ENCODE results near the gene RNF5.
A peak's percentile ranks its signal among the peaks of the same experiment; 100 is the strongest.
"Not testable (repeated sequence)": the region's sequence is repeated elsewhere in the genome, so short reads cannot be mapped to it uniquely, and the experiment has no call there.

Gene RNF5

GRCh38 chr6:32190054-32190851, 12.0 kb downstream of the RNF5 start, which contains the start of gene PBX2:
PBX2 (minus strand) TSS chr6:32190202; CDS start chr6:32189915, 287 bp downstream.
- peak; percentile 92 for DNase-seq

DNA sequence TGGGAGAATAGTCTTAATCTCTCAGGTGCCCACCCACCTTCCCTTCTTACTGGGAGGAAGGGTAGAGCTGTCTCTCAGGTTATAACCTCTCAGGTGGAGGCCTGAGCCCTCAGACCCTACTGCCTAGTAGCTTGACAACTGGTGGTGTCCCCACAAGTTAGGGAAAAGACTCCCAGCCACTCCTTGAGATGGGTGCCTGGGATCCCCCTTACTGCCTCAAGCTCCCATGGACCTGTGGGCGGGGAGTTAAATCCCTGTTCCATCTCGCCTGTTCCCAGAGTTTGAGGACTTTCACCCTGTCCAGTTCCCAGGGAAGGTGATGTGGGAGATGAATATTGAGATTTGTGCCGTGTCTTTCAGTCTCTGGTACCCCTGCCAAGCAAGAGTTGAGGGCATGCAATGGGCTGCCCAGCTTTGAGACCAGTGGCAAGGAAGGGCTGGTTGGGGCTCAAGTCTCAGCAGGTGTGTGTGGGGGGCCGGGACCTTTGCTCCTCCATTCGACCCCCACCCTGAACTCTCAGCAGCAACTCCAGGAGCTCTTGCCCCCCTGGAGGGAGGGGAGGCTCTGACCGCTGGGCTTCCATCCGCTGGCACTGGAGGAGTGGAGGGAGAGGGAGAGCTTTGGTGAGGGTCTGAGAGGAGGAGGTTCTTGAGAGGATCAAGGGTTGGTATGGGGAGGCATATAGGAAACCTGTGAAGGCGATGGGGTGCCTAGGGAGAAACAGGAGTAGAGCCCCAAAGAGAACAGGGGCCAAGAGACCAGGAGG, 12.9 kb downstream of the RNF5 start:
- DNase-seq = no peak

- DNase-seq = no peak
Observed at GRCh38 chr6:32191696-32192607, 13.7 kb downstream of the RNF5 start.

DNA sequence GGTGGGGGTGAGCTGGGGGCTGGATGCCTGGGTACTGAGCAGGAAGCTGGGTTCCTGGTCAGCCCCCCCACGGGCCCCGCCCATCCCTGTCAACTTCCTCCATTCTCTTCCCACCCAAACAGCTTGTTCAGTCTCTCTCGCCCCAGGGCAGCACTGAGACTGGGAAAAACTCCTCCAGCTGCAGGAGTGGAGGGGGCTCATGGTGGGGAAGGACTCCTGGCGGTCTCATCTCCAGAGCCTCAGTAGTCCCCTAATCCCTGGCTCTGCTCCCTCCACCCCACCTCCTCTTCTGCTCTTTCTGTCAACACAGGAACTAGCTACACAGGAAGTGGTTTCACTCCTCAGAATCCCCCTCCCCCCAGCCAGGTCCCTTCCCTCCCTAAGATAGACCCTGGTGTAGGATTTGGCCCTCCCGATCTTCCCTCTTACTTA, 14.4 kb downstream of the RNF5 start, which contains the start of gene GPSM3:
GPSM3 (minus strand) TSS at position 36 of the 432 bp plus-strand sequence. CDS start 130 bp downstream, outside the sequence.
- peak; percentile 75 for DNase-seq

- DNase-seq = not testable (repeated sequence)
Observed at GRCh38 chr6:32193096-32193495, 14.9 kb downstream of the RNF5 start.

DNA sequence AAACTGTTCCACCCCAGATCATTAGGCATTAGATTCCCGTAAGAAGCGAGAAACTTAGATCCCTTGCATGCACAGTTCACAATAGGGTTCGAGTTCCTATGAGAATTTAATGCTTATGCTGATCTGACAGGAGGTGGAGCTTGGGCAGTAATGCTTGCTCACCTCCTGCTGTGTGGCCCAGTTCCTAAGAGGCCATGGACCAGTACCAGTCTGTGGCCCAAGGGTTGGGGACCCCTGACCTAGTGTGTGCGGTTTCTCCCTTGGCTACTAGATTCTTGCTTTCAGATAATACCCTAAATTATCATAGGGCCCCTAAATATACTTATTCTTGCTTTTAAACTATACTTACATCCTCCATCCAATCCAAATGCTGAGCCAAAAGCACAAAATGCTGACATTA, 16.2 kb downstream of the RNF5 start:
- DNase-seq = no peak

DNA sequence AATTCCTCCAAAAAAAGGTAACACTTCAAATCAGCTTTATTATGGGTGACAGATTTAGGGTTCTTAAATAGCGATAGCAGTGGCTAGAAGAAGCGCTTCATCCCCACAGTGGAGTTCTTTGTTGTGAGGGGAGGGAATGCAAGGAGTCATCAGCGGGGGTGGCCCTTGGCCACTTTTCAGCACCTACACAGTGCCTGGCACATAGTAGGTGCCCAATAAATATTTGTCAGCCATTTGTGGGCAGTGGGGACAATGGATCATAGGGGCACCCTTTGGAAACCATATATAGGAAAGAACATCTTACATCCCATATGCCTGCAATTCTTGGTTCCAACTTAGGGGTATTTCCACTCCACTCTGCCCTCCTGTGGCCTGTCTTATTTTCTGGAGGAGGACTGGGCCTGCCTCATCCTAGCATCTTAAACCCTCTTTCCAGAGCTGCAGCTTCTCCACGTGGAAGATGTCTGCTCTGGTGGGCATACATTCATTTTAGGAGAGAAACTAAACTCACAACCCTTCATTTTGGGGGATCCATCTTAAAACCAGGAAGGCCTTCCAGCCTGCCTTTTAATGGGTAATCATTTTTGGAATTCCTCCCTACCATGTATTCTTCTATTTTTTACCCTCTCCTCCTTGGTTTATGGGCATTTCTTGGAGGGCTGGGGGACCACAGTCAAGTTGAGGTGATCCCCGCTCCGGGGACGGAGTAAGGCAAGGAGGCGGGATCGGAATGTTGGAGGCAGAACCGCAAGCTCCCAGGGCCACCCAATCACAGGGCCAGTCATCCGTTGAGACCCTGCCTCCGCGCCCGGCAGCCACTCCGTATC, 16.8 kb downstream of the RNF5 start:
- peak; percentile 65 for DNase-seq

- peak; percentile 100 for DNase-seq
Observed at GRCh38 chr6:32195652-32195901, 17.4 kb downstream of the RNF5 start.

DNA sequence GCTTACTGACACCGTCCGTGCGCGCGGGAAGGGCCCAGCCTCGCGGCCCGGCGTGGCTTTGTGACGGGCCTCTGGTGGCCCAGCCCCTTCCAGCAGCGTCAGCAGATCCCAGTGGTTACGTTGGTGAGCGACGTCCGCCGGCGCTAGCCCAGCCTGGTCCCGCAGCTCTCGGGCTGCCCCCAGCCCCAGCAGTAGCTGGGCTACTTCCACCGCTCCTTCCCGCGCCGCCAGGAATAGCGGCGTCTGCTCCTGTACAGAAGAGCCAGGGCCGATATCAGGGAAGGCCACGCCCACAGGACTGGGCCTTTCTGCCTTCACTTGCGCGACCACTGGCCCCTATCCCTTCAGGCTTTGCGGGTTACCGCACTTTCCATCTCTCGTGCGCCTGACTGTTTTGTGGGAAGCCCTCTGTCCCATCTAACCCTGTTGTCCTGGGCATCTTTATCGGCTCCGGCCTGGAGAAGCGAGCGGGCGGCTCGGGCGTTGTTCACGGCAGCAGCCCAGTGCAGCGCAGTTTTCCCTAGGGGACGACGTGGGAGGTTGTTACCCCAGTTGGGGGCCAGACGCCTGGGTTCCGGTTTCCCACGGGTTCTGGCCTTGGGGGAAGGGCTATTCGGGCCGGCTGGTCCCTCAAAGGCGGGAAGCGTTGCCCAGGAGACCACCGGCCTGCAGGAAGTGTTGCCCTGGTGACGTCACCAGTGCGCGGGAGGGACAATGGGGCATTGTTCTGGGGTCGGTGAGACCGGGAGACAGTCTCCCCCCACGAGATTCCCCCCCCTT, 17.9 kb downstream of the RNF5 start:
- DNase-seq = peak; percentile 61

- DNase-seq = peak; percentile 65
Observed at GRCh38 chr6:32196682-32197616, 18.7 kb downstream of the RNF5 start.

DNA sequence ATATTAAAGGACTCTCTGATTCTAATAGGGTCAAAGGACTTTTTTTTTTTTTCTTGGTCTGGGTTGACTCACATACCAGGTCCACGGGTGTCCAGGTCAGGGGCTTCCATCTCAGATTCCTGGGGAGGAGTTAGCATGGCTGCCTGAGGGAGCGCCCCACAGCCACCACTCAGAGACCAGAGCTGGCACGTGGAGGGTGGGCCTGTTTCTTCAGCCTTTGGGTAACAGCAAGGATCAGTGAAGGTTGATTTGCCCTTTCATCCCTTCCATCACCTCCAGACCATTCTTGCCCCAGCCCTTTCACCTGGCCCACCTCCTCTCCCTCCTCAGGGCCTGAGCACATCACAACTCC, 20.1 kb downstream of the RNF5 start:
- DNase-seq = no peak

GRCh38 chr6:32198866-32199265, 20.7 kb downstream of the RNF5 start:
- DNase-seq = no peak

- DNase-seq = no peak
Observed at GRCh38 chr6:32200711-32201475, 22.7 kb downstream of the RNF5 start.

DNA sequence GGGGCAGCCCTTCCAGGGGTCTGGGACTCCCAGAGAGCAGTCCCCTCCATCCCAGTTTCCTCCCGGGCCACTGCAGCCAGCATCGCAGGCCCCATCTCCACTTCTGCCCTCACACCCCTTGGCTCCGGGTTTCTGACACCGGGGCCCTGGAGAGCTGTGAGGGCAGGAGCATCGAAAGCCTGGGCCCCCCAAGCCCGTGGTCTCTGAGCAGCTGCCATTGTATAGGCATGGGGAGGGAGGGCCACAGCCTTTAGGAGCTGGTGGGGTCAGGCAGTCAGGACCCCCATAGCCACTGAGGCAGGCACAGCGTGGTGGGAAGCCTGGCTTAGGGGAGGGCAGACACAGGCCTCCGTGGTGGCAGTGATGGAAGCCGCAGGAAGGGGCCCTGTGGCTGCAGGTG, 24.0 kb downstream of the RNF5 start:
- DNase-seq = no peak

DNA sequence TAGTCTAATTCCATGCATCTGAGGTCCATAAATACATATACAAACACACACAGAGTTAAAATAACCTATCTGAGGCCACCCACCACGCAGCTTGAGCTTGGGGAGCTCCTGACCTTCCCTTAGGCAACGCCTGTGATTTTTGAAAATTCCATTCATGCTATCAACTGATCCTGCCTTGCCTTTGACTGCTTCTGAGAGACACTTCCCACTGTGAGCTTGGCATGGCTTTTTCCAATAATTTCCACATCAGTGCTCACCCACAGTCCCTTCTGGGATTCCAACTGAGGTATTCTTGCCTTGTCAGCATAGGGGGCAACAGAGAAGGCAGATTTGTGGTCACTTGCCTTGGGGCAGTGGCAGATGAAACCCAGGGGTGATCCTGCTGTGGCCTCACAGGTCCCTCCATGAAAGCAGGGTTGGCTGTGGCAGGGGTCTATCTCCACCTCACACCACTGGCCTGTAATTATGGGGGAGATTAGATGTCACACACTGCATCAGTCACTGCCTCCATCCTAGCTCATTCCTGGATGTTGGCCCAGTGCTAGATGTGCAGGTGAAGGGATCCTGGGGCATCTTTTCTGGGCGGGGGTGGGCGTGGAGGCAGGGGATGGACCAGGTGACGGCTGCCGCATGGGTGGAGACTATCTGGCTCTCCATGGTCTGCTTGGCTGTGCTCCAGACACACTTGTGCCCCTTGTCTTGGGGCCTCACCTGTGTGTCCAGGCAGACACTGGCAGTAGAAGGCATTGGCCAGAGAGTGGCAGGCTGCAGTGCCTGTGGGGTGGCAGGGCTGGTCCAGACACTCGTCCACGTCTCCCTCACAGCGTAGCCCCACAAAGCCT, 25.4 kb downstream of the RNF5 start:
- DNase-seq = no peak

- no peak for DNase-seq
Observed at GRCh38 chr6:32204268-32204715, 26.1 kb downstream of the RNF5 start.

GRCh38 chr6:32208996-32209395, 30.8 kb downstream of the RNF5 start:
- DNase-seq = no peak

DNA sequence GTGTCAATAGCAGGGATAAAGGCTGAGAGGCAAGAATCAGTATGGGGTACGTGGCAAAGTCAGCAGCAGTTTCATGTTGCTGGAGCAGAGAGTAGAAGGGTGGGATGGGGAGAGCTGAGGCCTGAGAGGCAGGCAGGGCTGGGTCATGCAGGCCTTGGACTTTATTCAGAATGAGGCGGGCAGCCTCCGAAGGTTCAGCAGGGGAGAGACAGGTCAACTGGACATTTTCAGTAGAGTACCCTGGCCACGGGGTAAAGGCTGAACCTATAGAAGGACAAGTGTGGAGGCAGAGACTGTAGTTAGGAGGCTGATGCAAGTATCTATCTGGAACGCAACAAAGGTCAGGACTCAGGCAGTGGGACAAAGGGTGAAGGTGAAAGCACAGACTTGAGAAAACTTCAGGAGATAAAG, 32.0 kb downstream of the RNF5 start:
- DNase-seq = no peak
